Activated T-helper 2 cell treated with anti-CD3 and anti-CD28 coated beads, Interferon-gamma antibody, Interleukin-2, Interleukin-4, amounts not matched to agents 10 μg/mL and 5 μg/mL and 100 μg/mL, durations not matched to agents 14 hours and 24 hours and 36 hours (primary cell): ENCODE results near the gene LACTBL1. TPM values are rescaled to one million over a fixed set of nuclear protein-coding genes. Genes with fewer than 3 reads are reported as not detected.
"Not testable (repeated sequence)": the region's sequence is repeated elsewhere in the genome, so short reads cannot be mapped to it uniquely, and the experiment has no call there.

Source experiments
- DNase-seq: peaks from one replicate; pipeline ENCODE4 v3.0.0; 2021; ENCODE audit warnings: low spot score
- H3K27ac Mint-ChIP-seq: one replicate; pipeline ENCODE4 v1.8.0; 2021; ENCODE audit warnings: mixed read lengths
- H3K27me3 Mint-ChIP-seq: one replicate; pipeline ENCODE4 v1.8.0; 2021; ENCODE audit warnings: low read depth, mixed read lengths
- H3K36me3 Mint-ChIP-seq: one replicate; pipeline ENCODE4 v1.8.0; 2021; ENCODE audit warnings: low read depth, mixed read lengths
- H3K4me1 Mint-ChIP-seq: one replicate; pipeline ENCODE4 v1.8.0; 2021; ENCODE audit warnings: low read depth, mixed read lengths
- H3K4me3 Mint-ChIP-seq: one replicate; pipeline ENCODE4 v1.8.0; 2021; ENCODE audit warnings: low read depth, mild to moderate bottlenecking, moderate library complexity, mixed read lengths
- H3K9me3 Mint-ChIP-seq: one replicate; pipeline ENCODE4 v1.8.0; 2021; ENCODE audit warnings: mixed read lengths
- intact Hi-C: fragments of 100-400 bp; cut with micrococcal nuclease; formaldehyde crosslinking; loops from one replicate; pipeline ENCODE4 v1.15.1; 2023
- total RNA-seq: library from RNA; stranded (reverse); gene quantifications from 2 replicates; pipeline ENCODE4 v1.2.3, GENCODE V29; 2022

The LACTBL1 gene
- total RNA-seq, 1 donor from 2014 or later: not detected

GRCh38 chr1:23002218-23002617 lies 29.6 kb upstream of the LACTBL1 start:
- DNase-seq, H3K9me3 Mint-ChIP-seq, H3K36me3 Mint-ChIP-seq, H3K4me3 Mint-ChIP-seq, intact Hi-C loops, H3K27me3 Mint-ChIP-seq, H3K4me1 Mint-ChIP-seq, H3K27ac Mint-ChIP-seq: not testable (repeated sequence)

GRCh38 chr1:23000133-23000532 lies 27.5 kb upstream of the LACTBL1 start:
- H3K9me3 Mint-ChIP-seq, DNase-seq, intact Hi-C loops, H3K4me3 Mint-ChIP-seq, H3K4me1 Mint-ChIP-seq, H3K27me3 Mint-ChIP-seq, H3K27ac Mint-ChIP-seq, H3K36me3 Mint-ChIP-seq: not testable (repeated sequence)

- H3K36me3 Mint-ChIP-seq, DNase-seq, H3K27ac Mint-ChIP-seq, intact Hi-C loops, H3K4me3 Mint-ChIP-seq, H3K4me1 Mint-ChIP-seq, H3K27me3 Mint-ChIP-seq: not testable (repeated sequence)
- peaks cover 16% of the 10 kb centered on the region for H3K9me3 Mint-ChIP-seq
Measured at GRCh38 chr1:22997528-22997927, 24.9 kb upstream of the LACTBL1 start.

GRCh38 chr1:22995774-22996173 lies 23.1 kb upstream of the LACTBL1 start:
- intact Hi-C loops: no loop called here
- Mint-ChIP-seq H3K4me1 (no peaks in the 10 kb centered on the region), H3K36me3 (no peaks in the 10 kb centered on the region), H3K27ac (no peak overlapping the region), H3K9me3 (peaks cover 16% of the 10 kb centered on the region), H3K27me3 (peaks cover 5% of the 10 kb centered on the region), H3K4me3 (no peak overlapping the region)
- DNase-seq: no peak

GRCh38 chr1:22993220-22993795 lies 20.6 kb upstream of the LACTBL1 start:
- H3K27ac Mint-ChIP-seq, H3K27me3 Mint-ChIP-seq, H3K36me3 Mint-ChIP-seq, H3K4me1 Mint-ChIP-seq, intact Hi-C loops, H3K4me3 Mint-ChIP-seq, DNase-seq: not testable (repeated sequence)
- H3K9me3 Mint-ChIP-seq: peaks cover 16% of the 10 kb centered on the region

GRCh38 chr1:22992384-22992783 lies 19.7 kb upstream of the LACTBL1 start:
- H3K27me3 Mint-ChIP-seq, H3K4me3 Mint-ChIP-seq, H3K27ac Mint-ChIP-seq, H3K4me1 Mint-ChIP-seq, intact Hi-C loops, H3K36me3 Mint-ChIP-seq, DNase-seq: not testable (repeated sequence)
- H3K9me3 Mint-ChIP-seq: peaks cover 16% of the 10 kb centered on the region

- Mint-ChIP-seq H3K27me3 (peaks cover 3% of the 10 kb centered on the region), H3K9me3 (no peaks in the 10 kb centered on the region), H3K36me3 (no peaks in the 10 kb centered on the region), H3K4me1 (no peaks in the 10 kb centered on the region), H3K4me3 (no peak overlapping the region), H3K27ac (no peak overlapping the region)
- intact Hi-C loops: no loop called here
- no peak for DNase-seq
Measured at GRCh38 chr1:22983944-22984343, 11.3 kb upstream of the LACTBL1 start.

GRCh38 chr1:22980471-22980790 lies 7.8 kb upstream of the LACTBL1 start:
- H3K4me3 Mint-ChIP-seq, H3K36me3 Mint-ChIP-seq, DNase-seq, H3K4me1 Mint-ChIP-seq, H3K27me3 Mint-ChIP-seq, intact Hi-C loops, H3K9me3 Mint-ChIP-seq, H3K27ac Mint-ChIP-seq: not testable (repeated sequence)

GRCh38 chr1:22978299-22978698 lies 5.6 kb upstream of the LACTBL1 start:
- Mint-ChIP-seq H3K36me3 (no peaks in the 10 kb centered on the region), H3K27ac (no peak overlapping the region), H3K27me3 (peaks cover 6% of the 10 kb centered on the region), H3K9me3 (no peaks in the 10 kb centered on the region), H3K4me3 (no peak overlapping the region), H3K4me1 (peaks cover 3% of the 10 kb centered on the region)
- DNase-seq: no peak
- intact Hi-C loops: no loop called here

- Mint-ChIP-seq H3K27me3 (peaks cover 11% of the 10 kb centered on the region), H3K9me3 (no peaks in the 10 kb centered on the region), H3K4me1 (peaks cover 3% of the 10 kb centered on the region), H3K27ac (no peak overlapping the region), H3K36me3 (no peaks in the 10 kb centered on the region), H3K4me3 (no peak overlapping the region)
- intact Hi-C loops: loop anchor here (1.0 kb wide), 1 partner anchor 208 kb away; no protein-coding TSS in a partner anchor
- DNase-seq: peak; percentile 34
Measured at GRCh38 chr1:22976461-22977243, 4.0 kb upstream of the LACTBL1 start.

GRCh38 chr1:22976127-22976460 lies 3.4 kb upstream of the LACTBL1 start:
- no peak for DNase-seq
- intact Hi-C loops: loop anchor here (1.0 kb wide), 1 partner anchor 208 kb away; no protein-coding TSS in a partner anchor
- Mint-ChIP-seq H3K36me3 (no peaks in the 10 kb centered on the region), H3K27me3 (peaks cover 16% of the 10 kb centered on the region), H3K27ac (no peak overlapping the region), H3K4me3 (no peak overlapping the region), H3K9me3 (no peaks in the 10 kb centered on the region), H3K4me1 (peaks cover 3% of the 10 kb centered on the region)

GRCh38 chr1:22975694-22976093 lies 3.0 kb upstream of the LACTBL1 start:
- Mint-ChIP-seq H3K36me3 (no peaks in the 10 kb centered on the region), H3K4me3 (no peak overlapping the region), H3K27me3 (peaks cover 16% of the 10 kb centered on the region), H3K4me1 (peaks cover 3% of the 10 kb centered on the region), H3K27ac (no peak overlapping the region), H3K9me3 (no peaks in the 10 kb centered on the region)
- intact Hi-C loops: loop anchor here (1.0 kb wide), 1 partner anchor 209 kb away; no protein-coding TSS in a partner anchor
- DNase-seq: no peak

GRCh38 chr1:22971611-22972405 lies 858 bp downstream of the LACTBL1 start:
- Mint-ChIP-seq H3K4me1 (peaks cover 3% of the 10 kb centered on the region), H3K4me3 (no peak overlapping the region), H3K9me3 (no peaks in the 10 kb centered on the region), H3K27me3 (peaks cover 36% of the 10 kb centered on the region), H3K36me3 (no peaks in the 10 kb centered on the region), H3K27ac (no peak overlapping the region)
- intact Hi-C loops: no loop called here
- DNase-seq: no peak
